GM21825 (cell line): ENCODE measurements around the gene CD48.

Experiments used
- ATAC-seq: cut with Tn5 transposase; IDR thresholded peaks from one replicate; pipeline ENCODE4 v1.9.1; 2021; ENCODE audit warnings: mild to moderate bottlenecking, moderate library complexity; ENCODE audit not compliant: unreplicated experiment

The CD48 gene

GRCh38 chr1:160637821-160638539, 73.6 kb downstream of the CD48 start:
- ATAC-seq = no peak

GRCh38 chr1:160637065-160637464, 74.6 kb downstream of the CD48 start:
- ATAC-seq = no peak

DNA sequence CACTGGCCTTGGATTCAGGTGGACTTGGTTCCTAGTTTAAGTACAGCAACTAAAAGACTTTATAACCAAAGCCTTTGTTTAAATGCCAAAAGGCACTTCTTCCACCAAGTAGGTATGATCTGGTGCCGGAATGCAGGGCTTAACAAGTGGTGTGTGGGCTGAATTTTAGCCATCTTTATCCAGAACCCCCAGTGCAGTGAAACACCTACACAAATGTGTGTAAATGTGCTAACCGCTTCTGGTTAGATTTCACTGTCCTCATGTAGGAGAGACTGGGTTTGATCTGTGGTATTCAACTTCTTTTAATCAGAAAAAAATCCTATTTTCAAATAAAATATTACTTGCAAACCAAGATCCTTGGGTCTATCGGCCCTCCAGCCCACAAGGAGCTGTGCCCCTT, 75.1 kb downstream of the CD48 start:
- ATAC-seq = no peak

DNA sequence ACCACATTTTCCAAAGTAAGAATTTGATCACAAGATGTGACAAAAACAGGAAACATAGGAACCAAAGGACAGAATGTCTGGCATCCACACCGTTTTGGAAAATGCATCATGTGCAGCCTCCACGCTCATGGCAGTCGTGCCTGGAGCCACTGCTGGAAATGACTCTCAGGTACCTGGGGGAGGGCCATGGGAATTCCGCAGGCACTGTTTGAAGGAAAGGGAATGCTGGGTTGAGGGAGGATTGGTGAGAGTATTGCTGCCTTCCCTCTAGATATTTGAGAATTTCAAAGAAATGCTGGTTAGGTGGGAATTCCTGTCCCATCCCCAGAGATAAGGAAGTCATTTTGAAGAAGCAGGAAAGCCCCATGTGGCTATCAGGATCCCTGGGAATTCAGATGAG, 75.5 kb downstream of the CD48 start:
- no peak for ATAC-seq

DNA sequence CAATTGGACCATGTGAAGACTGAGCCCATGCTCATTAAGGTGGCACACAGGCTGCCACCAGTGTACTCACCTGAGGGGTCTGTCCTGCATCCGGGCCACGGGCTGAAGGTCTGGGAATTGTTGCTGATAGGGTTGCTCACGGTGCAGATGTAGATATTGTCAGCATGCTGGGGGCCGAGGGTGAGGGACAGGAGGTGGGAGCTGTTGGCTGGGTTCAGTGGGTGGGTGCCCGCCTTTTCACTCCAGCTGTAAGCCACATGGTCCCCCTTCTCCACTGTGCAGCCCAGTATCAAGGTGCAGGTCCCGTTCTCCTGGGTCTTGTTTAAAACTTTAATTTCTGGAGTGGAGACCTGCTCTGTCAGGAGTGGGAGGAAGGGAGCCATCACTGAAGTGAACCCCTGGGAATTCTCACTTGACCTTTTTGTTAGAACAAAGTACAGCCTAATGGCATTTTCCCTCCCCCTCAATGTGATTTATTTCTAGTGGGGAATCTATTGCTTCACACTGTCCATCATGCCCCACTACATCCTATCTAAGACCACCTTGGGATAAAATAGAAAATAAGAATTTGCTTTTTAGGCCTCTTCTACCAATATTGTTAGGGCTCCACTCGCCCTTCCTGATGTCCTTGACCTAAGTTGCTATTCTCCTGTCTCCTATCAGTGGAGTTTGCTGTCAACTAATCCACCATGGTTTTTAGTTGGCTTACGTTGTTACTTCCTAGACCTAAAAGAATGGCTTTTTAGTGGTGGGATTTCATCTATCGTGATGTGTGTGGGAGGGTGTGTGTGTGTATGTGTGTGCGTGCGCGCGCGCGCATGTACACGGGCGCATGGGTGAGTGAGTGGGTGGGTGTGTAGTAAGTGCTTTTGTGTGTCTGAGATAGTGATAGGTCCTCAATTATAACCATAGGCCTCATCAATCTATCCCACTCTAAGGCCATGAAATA, 76.8 kb downstream of the CD48 start:
- ATAC-seq = no peak

GRCh38 chr1:160633330-160633903, 78.2 kb downstream of the CD48 start:
- no peak for ATAC-seq

GRCh38 chr1:160631983-160632625, 79.5 kb downstream of the CD48 start:
- ATAC-seq = no peak

GRCh38 chr1:160630523-160631451, 80.8 kb downstream of the CD48 start:
- no peak for ATAC-seq

GRCh38 chr1:160629286-160630210, 82.1 kb downstream of the CD48 start:
- no peak for ATAC-seq

GRCh38 chr1:160628799-160629263, 82.8 kb downstream of the CD48 start:
- ATAC-seq = no peak
